Mononuclear cell (primary cell): ENCODE data around the gene DPH7. TPM values are rescaled to one million over a fixed set of nuclear protein-coding genes. Genes with fewer than 3 reads are reported as not detected.

ENCODE experiments used
- H3K27me3 ChIP-seq: 2 replicates; pipeline ENCODE4 v1.6.0; 2011; ENCODE audit warnings: low read length, control low read depth; ENCODE audit not compliant: insufficient read depth
- H3K4me1 ChIP-seq: 2 replicates; pipeline ENCODE4 v1.5.1; 2011; ENCODE audit warnings: mild to moderate bottlenecking, low read length, control low read depth; ENCODE audit not compliant: insufficient read depth
- H3K4me3 ChIP-seq: 2 replicates; pipeline ENCODE4 v1.5.1; 2011; ENCODE audit warnings: mild to moderate bottlenecking, low read length, moderate library complexity
- H3K9me3 ChIP-seq: 2 replicates; pipeline ENCODE4 v1.5.1; 2011; ENCODE audit warnings: low read depth, mild to moderate bottlenecking, control low read depth, low read length
- total RNA-seq: library from RNA; depleted of rRNA; stranded (reverse); fragments of >200 nt; gene quantifications from one replicate; pipeline ENCODE4 v1.2.3, GENCODE V29; 2012

The DPH7 gene
- total RNA-seq, 1 donor, result 17.6 TPM

GRCh38 chr9:137592767-137593166 lies 14.0 kb upstream of the DPH7 start:
- H3K27me3 ChIP-seq, result no peaks in the 10 kb centered on the region
- peaks cover 29% of the 10 kb centered on the region for H3K4me1 ChIP-seq
- H3K4me3 ChIP-seq, result no peak overlapping the region
- H3K9me3 ChIP-seq, result no peaks in the 10 kb centered on the region

- Histone ChIP-seq H3K4me3 (peak within 1 kb of the TSS; percentile 56), H3K27me3 (no peaks in the 10 kb centered on the region), H3K4me1 (peaks cover 29% of the 10 kb centered on the region), H3K9me3 (no peaks in the 10 kb centered on the region)
These were observed 12.0 kb upstream of the DPH7 start, which contains the start of gene ZMYND19 for GRCh38 chr9:137590469-137591383. Gene ZMYND19, minus strand, starts transcription at chr9:137590512. Its CDS starts 249 bp downstream, at chr9:137590263.

- Histone ChIP-seq H3K4me3 (peak overlapping the region; percentile 37), H3K4me1 (peaks cover 29% of the 10 kb centered on the region), H3K27me3 (no peaks in the 10 kb centered on the region), H3K9me3 (no peaks in the 10 kb centered on the region)
These were observed 11.4 kb upstream of the DPH7 start for GRCh38 chr9:137590123-137590468.

- Histone ChIP-seq H3K4me1 (peaks cover 29% of the 10 kb centered on the region), H3K9me3 (no peaks in the 10 kb centered on the region), H3K27me3 (no peaks in the 10 kb centered on the region), H3K4me3 (peak overlapping the region; percentile 37)
These were observed 10.9 kb upstream of the DPH7 start for GRCh38 chr9:137589441-137590122.

- Histone ChIP-seq H3K4me3 (no peak overlapping the region), H3K9me3 (no peaks in the 10 kb centered on the region), H3K27me3 (no peaks in the 10 kb centered on the region), H3K4me1 (peaks cover 29% of the 10 kb centered on the region)
These were observed 10.2 kb upstream of the DPH7 start for GRCh38 chr9:137588891-137589290.

- Histone ChIP-seq H3K4me3 (no peak overlapping the region), H3K4me1 (peaks cover 29% of the 10 kb centered on the region), H3K27me3 (no peaks in the 10 kb centered on the region), H3K9me3 (no peaks in the 10 kb centered on the region)
These were observed 9.6 kb upstream of the DPH7 start for GRCh38 chr9:137588311-137588710.

- Histone ChIP-seq H3K9me3 (no peaks in the 10 kb centered on the region), H3K4me3 (no peak overlapping the region), H3K4me1 (peaks cover 18% of the 10 kb centered on the region), H3K27me3 (no peaks in the 10 kb centered on the region)
These were observed 8.1 kb upstream of the DPH7 start for GRCh38 chr9:137586854-137587253.

- Histone ChIP-seq H3K4me3 (no peak overlapping the region), H3K4me1 (peaks cover 6% of the 10 kb centered on the region), H3K27me3 (no peaks in the 10 kb centered on the region), H3K9me3 (no peaks in the 10 kb centered on the region)
These were observed 5.2 kb upstream of the DPH7 start for GRCh38 chr9:137583957-137584356.

GRCh38 chr9:137583347-137583746 lies 4.6 kb upstream of the DPH7 start:
- H3K4me1 ChIP-seq, result peaks cover 6% of the 10 kb centered on the region
- no peaks in the 10 kb centered on the region for H3K27me3 ChIP-seq
- H3K4me3 ChIP-seq, result no peak overlapping the region
- no peaks in the 10 kb centered on the region for H3K9me3 ChIP-seq

- no peaks in the 10 kb centered on the region for H3K9me3 ChIP-seq
- H3K27me3 ChIP-seq, result no peaks in the 10 kb centered on the region
- no peak overlapping the region for H3K4me3 ChIP-seq
- H3K4me1 ChIP-seq, result peaks cover 15% of the 10 kb centered on the region
These were observed 3.6 kb upstream of the DPH7 start for GRCh38 chr9:137582286-137582860.

GRCh38 chr9:137581361-137582285 lies 2.9 kb upstream of the DPH7 start:
- H3K27me3 ChIP-seq, result no peaks in the 10 kb centered on the region
- no peak overlapping the region for H3K4me3 ChIP-seq
- no peaks in the 10 kb centered on the region for H3K9me3 ChIP-seq
- peaks cover 23% of the 10 kb centered on the region for H3K4me1 ChIP-seq

GRCh38 chr9:137580954-137581322 lies 2.2 kb upstream of the DPH7 start:
- Histone ChIP-seq H3K4me3 (no peak overlapping the region), H3K27me3 (no peaks in the 10 kb centered on the region), H3K4me1 (peaks cover 29% of the 10 kb centered on the region), H3K9me3 (no peaks in the 10 kb centered on the region)

GRCh38 chr9:137580209-137580953 lies 1.7 kb upstream of the DPH7 start:
- Histone ChIP-seq H3K4me3 (no peak overlapping the region), H3K27me3 (no peaks in the 10 kb centered on the region), H3K9me3 (no peaks in the 10 kb centered on the region), H3K4me1 (peaks cover 31% of the 10 kb centered on the region)

- H3K4me3 ChIP-seq, result peak overlapping the region; percentile 91
- no peaks in the 10 kb centered on the region for H3K27me3 ChIP-seq
- H3K4me1 ChIP-seq, result peaks cover 31% of the 10 kb centered on the region
These were observed 507 bp upstream of the DPH7 start for GRCh38 chr9:137579259-137579604.

More at GRCh38 chr9:137579259-137579604, 507 bp upstream of the DPH7 start:
- H3K9me3 ChIP-seq, result no peaks in the 10 kb centered on the region
